Measurements from ENCODE around the gene BCR.

BCR gene

GRCh38 chr22:23245045-23245798 is 64.9 kb downstream of the BCR start:
- DNase-seq (ENCODE audit: low spot score), result no peak

- no peak for DNase-seq (ENCODE audit: low spot score)
Measured at GRCh38 chr22:23245799-23246136, 65.5 kb downstream of the BCR start.

- DNase-seq (ENCODE audit: low spot score), result no peak
Measured at GRCh38 chr22:23246982-23247766, 66.9 kb downstream of the BCR start.

GRCh38 chr22:23248583-23248982 is 68.3 kb downstream of the BCR start:
- DNase-seq (ENCODE audit: low spot score), result no peak

GRCh38 chr22:23250056-23250784 is 69.9 kb downstream of the BCR start:
- DNase-seq (ENCODE audit: low spot score), result no peak

- DNase-seq (ENCODE audit: low spot score), result no peak
Measured at GRCh38 chr22:23250785-23251363, 70.6 kb downstream of the BCR start.

- no peak for DNase-seq (ENCODE audit: low spot score)
Measured at GRCh38 chr22:23251445-23252093, 71.3 kb downstream of the BCR start.

GRCh38 chr22:23253475-23254055 is 73.3 kb downstream of the BCR start:
- DNase-seq (ENCODE audit: low spot score), result no peak

GRCh38 chr22:23255506-23256170 is 75.3 kb downstream of the BCR start:
- DNase-seq (ENCODE audit: low spot score), result no peak

- DNase-seq (ENCODE audit: low spot score), result no peak
Measured at GRCh38 chr22:23256171-23256932, 76.0 kb downstream of the BCR start.

- no peak for DNase-seq (ENCODE audit: low spot score)
Measured at GRCh38 chr22:23256986-23257888, 76.9 kb downstream of the BCR start.

GRCh38 chr22:23257889-23258825 is 77.8 kb downstream of the BCR start:
- no peak for DNase-seq (ENCODE audit: low spot score)

- DNase-seq (ENCODE audit: low spot score), result no peak
Measured at GRCh38 chr22:23258826-23259170, 78.5 kb downstream of the BCR start.

- no peak for DNase-seq (ENCODE audit: low spot score)
Measured at GRCh38 chr22:23259916-23260644, 79.8 kb downstream of the BCR start.

GRCh38 chr22:23260645-23261581 is 80.6 kb downstream of the BCR start:
- DNase-seq (ENCODE audit: low spot score), result no peak

- DNase-seq (ENCODE audit: low spot score), result no peak
Measured at GRCh38 chr22:23261900-23262450, 81.7 kb downstream of the BCR start.

Measured in CD4-positive, alpha-beta T cell treated with Interleukin-6 at 100 ng/mL for 8 hours (primary cell).